ENCODE measurements around the gene GKN2. TPM values are rescaled to one million over a fixed set of nuclear protein-coding genes. Genes with fewer than 3 reads are reported as not detected.

GKN2 gene
- total RNA-seq, 1 experiment from 2014 or later = not detected

Other genes starting within 250 kb of the GKN2 start
- 5.4 and 6.2 TPM in 2 replicates for gene ARHGAP25, start 218.1 kb downstream of the GKN2 start, total RNA-seq (2021)
- gene BMP10, start 81.5 kb downstream of the GKN2 start, total RNA-seq (2021) = not detected in 2 replicates
- not detected in 2 replicates for gene GKN1, start 21.7 kb upstream of the GKN2 start, total RNA-seq (2021)
- gene ANTXR1, start 60.3 kb upstream of the GKN2 start, total RNA-seq (2021) = 160 and 181 TPM in 2 replicates